ENCODE results near the gene OR5AN1. TPM values are rescaled to one million over a fixed set of nuclear protein-coding genes. Genes with fewer than 3 reads are reported as not detected.

Gene OR5AN1
- total and polyA plus RNA-seq, 3 donors from 2014 or later, result 0.12 TPM; not detected in 2

GRCh38 chr11:59401262-59401552 lies 42.5 kb downstream of the OR5AN1 start:
- H3K27me3 ChIP-seq, result no peaks in the 10 kb centered on the region
- no peak overlapping the region for H3K27ac ChIP-seq
- intact Hi-C loops (cut with DNase I; ENCODE audit: low total_unique reads), result no loop called here
- no peak for TF ChIP-seq POLR2A (IDR thresholded peaks at IDR 0.05)
- TF ChIP-seq, protein P1, sequence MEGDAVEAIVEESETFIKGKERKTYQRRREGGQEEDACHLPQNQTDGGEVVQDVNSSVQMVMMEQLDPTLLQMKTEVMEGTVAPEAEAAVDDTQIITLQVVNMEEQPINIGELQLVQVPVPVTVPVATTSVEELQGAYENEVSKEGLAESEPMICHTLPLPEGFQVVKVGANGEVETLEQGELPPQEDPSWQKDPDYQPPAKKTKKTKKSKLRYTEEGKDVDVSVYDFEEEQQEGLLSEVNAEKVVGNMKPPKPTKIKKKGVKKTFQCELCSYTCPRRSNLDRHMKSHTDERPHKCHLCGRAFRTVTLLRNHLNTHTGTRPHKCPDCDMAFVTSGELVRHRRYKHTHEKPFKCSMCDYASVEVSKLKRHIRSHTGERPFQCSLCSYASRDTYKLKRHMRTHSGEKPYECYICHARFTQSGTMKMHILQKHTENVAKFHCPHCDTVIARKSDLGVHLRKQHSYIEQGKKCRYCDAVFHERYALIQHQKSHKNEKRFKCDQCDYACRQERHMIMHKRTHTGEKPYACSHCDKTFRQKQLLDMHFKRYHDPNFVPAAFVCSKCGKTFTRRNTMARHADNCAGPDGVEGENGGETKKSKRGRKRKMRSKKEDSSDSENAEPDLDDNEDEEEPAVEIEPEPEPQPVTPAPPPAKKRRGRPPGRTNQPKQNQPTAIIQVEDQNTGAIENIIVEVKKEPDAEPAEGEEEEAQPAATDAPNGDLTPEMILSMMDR (IDR thresholded peaks at IDR 0.05), result no peak
- H3K36me3 ChIP-seq (ENCODE audit: low read depth, missing control alignments), result no peaks in the 10 kb centered on the region
- 47 to 56% methylated on average over 2 of the region's 2 CpGs for WGBS, 2 donors
- H3K4me1 ChIP-seq, result no peaks in the 10 kb centered on the region
- H3K9me3 ChIP-seq, result no peaks in the 10 kb centered on the region
- no peak for DNase-seq
- H3K4me3 ChIP-seq, result no peak overlapping the region

- intact Hi-C loops (cut with DNase I; ENCODE audit: low total_unique reads), result no loop called here
- TF ChIP-seq POLR2A (IDR thresholded peaks at IDR 0.05), result no peak
- TF ChIP-seq, protein P1 (IDR thresholded peaks at IDR 0.05), result no peak
- Histone ChIP-seq H3K36me3 (ENCODE audit: low read depth, missing control alignments) (no peaks in the 10 kb centered on the region), H3K27ac (no peak overlapping the region), H3K4me3 (no peak overlapping the region), H3K27me3 (no peaks in the 10 kb centered on the region), H3K4me1 (no peaks in the 10 kb centered on the region), H3K9me3 (no peaks in the 10 kb centered on the region)
- DNase-seq, result no peak
Measured at GRCh38 chr11:59403546-59403945, 44.9 kb downstream of the OR5AN1 start.

DNA sequence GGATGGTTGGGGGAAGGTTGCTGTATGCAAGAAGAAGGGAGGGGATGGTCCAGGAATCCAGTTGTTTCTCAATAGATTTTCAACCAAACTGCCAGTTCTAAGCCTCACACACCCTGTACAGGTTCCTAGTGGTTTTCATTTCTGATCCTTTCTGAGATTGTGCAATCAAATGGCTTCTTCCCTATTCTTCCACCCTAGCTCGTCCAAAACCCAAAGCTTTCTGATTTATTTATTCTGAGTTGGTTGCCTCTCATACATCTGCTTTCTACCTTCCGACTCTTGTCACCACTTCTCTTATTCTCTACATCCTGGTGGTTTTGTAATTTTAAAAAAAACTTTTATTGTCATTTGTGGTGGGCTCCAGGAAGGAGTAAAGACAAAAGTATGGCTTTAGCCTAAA lies 55.0 kb downstream of the OR5AN1 start:
- Histone ChIP-seq H3K27me3 (no peaks in the 10 kb centered on the region), H3K36me3 (ENCODE audit: low read depth, missing control alignments) (no peaks in the 10 kb centered on the region), H3K4me3 (no peak overlapping the region), H3K27ac (no peak overlapping the region), H3K4me1 (no peaks in the 10 kb centered on the region), H3K9me3 (no peaks in the 10 kb centered on the region)
- 76 to 82% methylated on average over 2 of the region's 2 CpGs for WGBS, 2 donors
- DNase-seq, result no peak
- intact Hi-C loops (cut with DNase I; ENCODE audit: low total_unique reads), result no loop called here
- TF ChIP-seq, protein P1 (IDR thresholded peaks at IDR 0.05), result no peak
- TF ChIP-seq POLR2A (IDR thresholded peaks at IDR 0.05), result no peak

GRCh38 chr11:59415111-59415510 lies 56.4 kb downstream of the OR5AN1 start:
- TF ChIP-seq, protein P1 (IDR thresholded peaks at IDR 0.05), result no peak
- no peak for TF ChIP-seq POLR2A (IDR thresholded peaks at IDR 0.05)
- Histone ChIP-seq H3K36me3 (ENCODE audit: low read depth, missing control alignments) (no peaks in the 10 kb centered on the region), H3K4me1 (no peaks in the 10 kb centered on the region), H3K4me3 (no peak overlapping the region), H3K27ac (no peak overlapping the region), H3K27me3 (no peaks in the 10 kb centered on the region), H3K9me3 (no peaks in the 10 kb centered on the region)
- intact Hi-C loops (cut with DNase I; ENCODE audit: low total_unique reads), result no loop called here
- no peak for DNase-seq
- WGBS, 2 donors, result 79 to 86% methylated on average over 1 of the region's 1 CpG

DNA sequence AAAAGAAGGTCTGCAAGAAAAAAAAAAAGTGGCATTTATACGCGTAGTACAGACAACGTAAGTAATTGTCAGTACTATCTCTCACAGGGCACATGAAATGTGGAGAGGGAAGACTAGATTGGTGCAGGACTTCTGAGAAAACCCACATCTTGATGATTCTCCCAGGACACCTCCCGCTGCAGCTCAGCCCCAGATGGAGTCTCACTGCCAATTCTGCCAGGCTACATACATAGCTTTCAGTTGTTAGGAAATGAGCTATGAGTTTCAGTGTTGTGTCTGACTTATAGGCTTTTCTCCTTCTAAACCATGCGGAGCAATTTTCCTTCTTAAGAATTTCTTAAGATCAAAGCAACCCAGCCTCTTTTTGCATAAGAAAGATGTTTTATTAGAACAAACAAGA lies 57.9 kb downstream of the OR5AN1 start:
- Histone ChIP-seq H3K27ac (no peak overlapping the region), H3K4me3 (no peak overlapping the region), H3K4me1 (no peaks in the 10 kb centered on the region), H3K27me3 (no peaks in the 10 kb centered on the region), H3K36me3 (ENCODE audit: low read depth, missing control alignments) (no peaks in the 10 kb centered on the region), H3K9me3 (no peaks in the 10 kb centered on the region)
- WGBS, 2 donors, result 68 to 71% methylated on average over 5 of the region's 5 CpGs
- TF ChIP-seq, protein P1 (IDR thresholded peaks at IDR 0.05), result no peak
- TF ChIP-seq POLR2A (IDR thresholded peaks at IDR 0.05), result no peak
- intact Hi-C loops (cut with DNase I; ENCODE audit: low total_unique reads), result no loop called here
- no peak for DNase-seq

Measured in testis (tissue), 3 donors.